Vagina (tissue), 2 donors: Measurements from ENCODE around the gene MBTPS1.

ENCODE experiments used
- POLR2A ChIP-seq, 2 donors: fragments of 450-650 bp; IDR thresholded peaks; one replicate each; pipeline ENCODE4 v1.6.1; 2017; ENCODE audit warnings: antibody characterized with exemption in 2 of 2, mild to moderate bottlenecking in 2 of 2, moderate library complexity in 2 of 2
- POLR2AphosphoS5 ChIP-seq, 2 donors: sonication (generic); formaldehyde crosslinking; IDR thresholded peaks; one replicate each; pipeline ENCODE4 v1.9.0; 2017; ENCODE audit warnings: antibody characterized with exemption in 2 of 2, mild to moderate bottlenecking in 2 of 2, low read depth in 1 of 2; ENCODE audit not compliant: insufficient read depth in 1 of 2
- TF ChIP-seq, protein P1 (sequence below), 3 experiments: fragments of 450-650 bp in 2 of 3; fragments of 200-600 bp in 1 of 3; sonication (generic) in 1 of 3; IDR thresholded peaks; one replicate each; pipeline ENCODE4 v1.5.1; 2017 to 2019; ENCODE audit warnings: antibody characterized with exemption in 3 of 3, mild to moderate bottlenecking in 2 of 3, moderate library complexity in 2 of 3

DNA sequence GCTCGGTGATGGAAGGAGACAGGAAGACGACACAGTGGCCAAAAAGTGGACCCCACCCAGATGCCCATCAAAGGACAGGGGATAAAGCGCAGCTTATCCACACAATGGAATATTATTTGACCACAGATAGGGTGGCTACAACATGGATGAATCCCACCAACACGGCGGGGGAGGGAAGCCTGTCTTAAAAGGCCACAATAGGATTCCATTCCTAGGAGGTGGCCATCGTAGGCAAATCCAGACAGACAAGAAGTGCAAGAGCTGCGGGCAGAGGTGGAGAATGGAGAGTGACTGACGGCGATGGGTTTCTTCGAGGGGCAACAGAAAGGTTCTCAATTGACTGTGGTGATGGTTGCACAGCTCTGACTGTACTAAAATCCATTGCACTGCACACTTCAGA lies 90.1 kb downstream of the MBTPS1 start:
- TF ChIP-seq, protein P1, sequence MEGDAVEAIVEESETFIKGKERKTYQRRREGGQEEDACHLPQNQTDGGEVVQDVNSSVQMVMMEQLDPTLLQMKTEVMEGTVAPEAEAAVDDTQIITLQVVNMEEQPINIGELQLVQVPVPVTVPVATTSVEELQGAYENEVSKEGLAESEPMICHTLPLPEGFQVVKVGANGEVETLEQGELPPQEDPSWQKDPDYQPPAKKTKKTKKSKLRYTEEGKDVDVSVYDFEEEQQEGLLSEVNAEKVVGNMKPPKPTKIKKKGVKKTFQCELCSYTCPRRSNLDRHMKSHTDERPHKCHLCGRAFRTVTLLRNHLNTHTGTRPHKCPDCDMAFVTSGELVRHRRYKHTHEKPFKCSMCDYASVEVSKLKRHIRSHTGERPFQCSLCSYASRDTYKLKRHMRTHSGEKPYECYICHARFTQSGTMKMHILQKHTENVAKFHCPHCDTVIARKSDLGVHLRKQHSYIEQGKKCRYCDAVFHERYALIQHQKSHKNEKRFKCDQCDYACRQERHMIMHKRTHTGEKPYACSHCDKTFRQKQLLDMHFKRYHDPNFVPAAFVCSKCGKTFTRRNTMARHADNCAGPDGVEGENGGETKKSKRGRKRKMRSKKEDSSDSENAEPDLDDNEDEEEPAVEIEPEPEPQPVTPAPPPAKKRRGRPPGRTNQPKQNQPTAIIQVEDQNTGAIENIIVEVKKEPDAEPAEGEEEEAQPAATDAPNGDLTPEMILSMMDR (IDR thresholded peaks at IDR 0.05) = no peak
- TF ChIP-seq POLR2A (IDR thresholded peaks at IDR 0.05) = no peak
- TF ChIP-seq POLR2AphosphoS5 (IDR thresholded peaks at IDR 0.05; ENCODE audit: insufficient read depth in 1 of 2, low read depth in 1 of 2) = no peak
